Spleen (tissue), 7 donors: ENCODE data around the gene GPR137.

Experiments
- CTCF ChIP-seq, 11 experiments: fragments of 200-600 bp in 7 of 11; fragments of 450-650 bp in 4 of 11; sonication (generic) in 4 of 11; IDR thresholded peaks in 8 of 11; conservative IDR thresholded peaks in 3 of 11; 1 replicate in 7 of 11; 2 replicates in 4 of 11; pipeline versions ENCODE4 v1.4.0 to v1.8.0; 2016 to 2021; ENCODE audit warnings: antibody characterized with exemption in 11 of 11, inconsistent platforms in 4 of 11, mild to moderate bottlenecking in 1 of 11
- POLR2AphosphoS5 ChIP-seq, 3 donors: sonication (generic); formaldehyde crosslinking; IDR thresholded peaks; one replicate each; pipeline ENCODE4 v1.5.1; 2017; ENCODE audit warnings: antibody characterized with exemption in 3 of 3
- donor health status: DM: no; HTN: no; CAD: no; lungs with moderate emphysema.
- donor health status: DM: no; HTN: no; CAD: no.
- donor health status: DM: no; HTN: no; CAD: no.

GRCh38 chr11:64281957-64282770 lies 3.5 kb upstream of the GPR137 start:
- TF ChIP-seq CTCF (IDR thresholded peaks at IDR 0.05 in 8 of 11, conservative IDR thresholded peaks at IDR 0.05 in 3 of 11) (no peak), POLR2AphosphoS5 (IDR thresholded peaks at IDR 0.05) (no peak)
